AG04449 (cell line): ENCODE results near the gene ORMDL1.

Source experiments
- CTCF ChIA-PET: fragments of 350-600 bp; formaldehyde crosslinking; extraction: SDS; loops from one replicate; lab custom pipeline; 2021; ENCODE audit warnings: antibody characterized with exemption; lab: Yijun Ruan, JAX
- POLR2A ChIA-PET: fragments of 400-600, 350-600 bp; formaldehyde crosslinking; extraction: SDS; loops from one replicate; lab custom pipeline; 2020; ENCODE audit warnings: antibody characterized with exemption, inconsistent platforms; lab: Yijun Ruan, JAX
- DNase-seq: peaks from one replicate; pipeline ENCODE4 v3.0.0-alpha.2; 2010; ENCODE audit warnings: low read depth, low spot score
- H3K4me3 ChIP-seq: 2 replicates; pipeline ENCODE4 v1.5.1; 2011; ENCODE audit warnings: low read depth, mild to moderate bottlenecking, control low read depth, low read length
- CTCF ChIP-seq: IDR thresholded peaks from one replicate; pipeline ENCODE4 v1.5.1; 2011; ENCODE audit warnings: mild to moderate bottlenecking, moderate library complexity, low read length, control low read depth, inconsistent platforms; ENCODE audit not compliant: insufficient read depth; ENCODE audit errors: missing control alignments

Gene ORMDL1

GRCh38 chr2:189799531-189799930, 15.4 kb upstream of the ORMDL1 start:
- no peak for DNase-seq
- POLR2A ChIA-PET: no interaction called here

DNA sequence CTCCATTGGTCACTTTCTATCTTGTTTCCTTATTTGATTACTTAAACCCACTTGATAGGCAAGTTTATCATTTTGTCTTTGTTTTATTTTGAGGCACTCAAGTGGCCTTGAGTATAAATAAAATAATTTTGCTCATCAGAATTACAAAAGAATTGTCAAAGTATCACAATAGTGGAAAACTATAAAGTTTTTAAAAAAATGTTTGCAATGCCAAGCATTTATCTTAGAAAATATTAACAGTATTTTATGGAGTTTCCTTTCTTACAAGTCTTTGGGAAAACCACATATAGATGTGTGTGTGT, 14.8 kb upstream of the ORMDL1 start:
- CTCF ChIA-PET: interaction anchor here (0.8 to 3.6 kb wide), 28 partner anchors 9 to 464 kb away, joined by 3 to 95 read pairs (median 4); partner anchors contain the start of genes ASNSD1, ORMDL1 and PMS1
- POLR2A ChIA-PET: interaction anchor here (1.0 kb wide), 1 partner anchor 15 kb away, joined by 4 read pairs; the partner anchor contains the start of genes ORMDL1 and PMS1
- H3K4me3 ChIP-seq: no peak overlapping the region
- no peak for DNase-seq
- no peak for TF ChIP-seq CTCF

More at GRCh38 chr2:189799531-189799930, 15.4 kb upstream of the ORMDL1 start:
- H3K4me3 ChIP-seq: no peak overlapping the region
- CTCF ChIA-PET: interaction anchor here (0.6 to 3.6 kb wide), 17 partner anchors 9 to 807 kb away, joined by 3 to 95 read pairs (median 4); partner anchors contain the start of gene ASNSD1
- TF ChIP-seq CTCF: no peak

GRCh38 chr2:189798312-189799029, 14.3 kb upstream of the ORMDL1 start:
- TF ChIP-seq CTCF: peak; percentile 37
- ChIA-PET CTCF (interaction anchor here (0.8 to 3.6 kb wide), 28 partner anchors 9 to 464 kb away, joined by 3 to 95 read pairs (median 4); partner anchors contain the start of genes ASNSD1, ORMDL1 and PMS1), POLR2A (interaction anchor here (0.6 to 1.0 kb wide), 2 partner anchors 14 to 137 kb away, joined by 4 read pairs; partner anchors contain the start of genes ORMDL1 and PMS1)
- no peak overlapping the region for H3K4me3 ChIP-seq
- peak; percentile 21 for DNase-seq

DNA sequence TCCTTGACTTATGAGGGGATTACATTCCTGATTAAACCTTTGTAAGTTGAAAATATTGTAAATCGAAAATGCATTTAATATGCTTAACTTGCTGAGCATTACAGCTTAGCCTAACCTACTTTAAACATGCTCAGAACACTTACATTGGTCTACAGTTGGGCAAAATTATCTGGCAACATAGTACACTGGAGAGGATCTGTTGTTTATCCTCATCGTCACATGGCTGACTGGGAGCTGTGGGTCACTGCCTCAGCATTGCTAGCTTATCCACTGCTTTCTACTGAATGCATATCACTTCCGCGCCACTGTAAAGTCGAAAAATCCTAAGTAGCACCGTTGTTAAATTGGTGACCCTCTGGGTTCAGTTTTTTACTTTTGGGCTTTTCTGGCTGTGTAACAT, 13.8 kb upstream of the ORMDL1 start:
- ChIA-PET CTCF (interaction anchor here (0.8 to 3.6 kb wide), 13 partner anchors 10 to 465 kb away, joined by 3 to 95 read pairs (median 9); partner anchors contain the start of genes ORMDL1 and PMS1), POLR2A (interaction anchor here (0.6 kb wide), 1 partner anchor 137 kb away, joined by 4 read pairs; no protein-coding TSS in a partner anchor)
- no peak for TF ChIP-seq CTCF
- no peak overlapping the region for H3K4me3 ChIP-seq
- DNase-seq: no peak

GRCh38 chr2:189794310-189794709, 10.2 kb upstream of the ORMDL1 start:
- ChIA-PET CTCF (no interaction called here), POLR2A (no interaction called here)
- DNase-seq: no peak
- no peak overlapping the region for H3K4me3 ChIP-seq
- TF ChIP-seq CTCF: no peak

DNA sequence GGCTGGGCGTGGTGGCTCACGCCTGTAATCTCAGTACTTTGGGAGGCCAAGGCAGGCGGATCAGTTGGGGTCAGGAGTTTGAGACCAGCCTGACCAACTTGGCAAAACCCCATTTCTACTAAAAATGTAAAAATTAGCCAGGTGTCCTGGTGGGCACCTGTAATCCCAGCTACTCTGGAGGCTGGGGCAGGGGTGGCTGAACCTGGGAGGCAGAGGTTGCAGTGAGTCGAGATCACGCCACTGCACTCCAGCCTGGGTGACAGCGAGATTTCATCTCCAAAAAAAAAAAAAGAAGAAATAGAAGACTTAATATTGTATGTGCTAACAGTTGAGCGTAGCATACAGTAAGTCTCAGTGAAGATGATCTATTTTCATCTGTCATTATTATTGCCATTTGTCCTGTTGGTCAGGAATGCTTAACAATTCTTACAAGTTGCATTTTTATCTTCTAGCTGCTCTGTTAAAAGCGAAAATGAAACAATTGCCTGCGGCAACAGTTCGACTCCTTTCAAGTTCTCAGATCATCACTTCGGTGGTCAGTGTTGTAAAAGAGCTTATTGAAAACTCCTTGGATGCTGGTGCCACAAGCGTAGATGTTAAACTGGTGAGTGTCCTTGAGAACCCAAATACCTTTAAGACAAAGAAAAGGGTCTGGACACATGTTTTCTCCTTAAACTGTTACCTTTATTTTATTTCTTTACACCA, 7.4 kb upstream of the ORMDL1 start:
- ChIA-PET CTCF (interaction anchor here (2.3 to 5.9 kb wide), 2 partner anchors 8 to 279 kb away, joined by 10 to 32 read pairs; no protein-coding TSS in a partner anchor), POLR2A (no interaction called here)
- DNase-seq: no peak
- no peak for TF ChIP-seq CTCF
- H3K4me3 ChIP-seq: no peak overlapping the region
